ENCODE measurements around the gene SYNDIG1.

Gene SYNDIG1

GRCh38 chr20:24544371-24544770 lies 74.9 kb downstream of the SYNDIG1 start:
- DNase-seq (ENCODE audit: extremely low spot score, insufficient read length, low read depth): no peak

GRCh38 chr20:24545168-24545567 lies 75.7 kb downstream of the SYNDIG1 start:
- DNase-seq (ENCODE audit: extremely low spot score, insufficient read length, low read depth) (no peak), FAIRE-seq (no peak)

More at GRCh38 chr20:24544371-24544770, 74.9 kb downstream of the SYNDIG1 start:
- no peak for FAIRE-seq

GRCh38 chr20:24546232-24546892 lies 76.9 kb downstream of the SYNDIG1 start:
- no peak for FAIRE-seq
- no peak for DNase-seq (ENCODE audit: extremely low spot score, insufficient read length, low read depth)

GRCh38 chr20:24547967-24548366 lies 78.5 kb downstream of the SYNDIG1 start:
- no peak for FAIRE-seq
- DNase-seq (ENCODE audit: extremely low spot score, insufficient read length, low read depth): no peak

DNA sequence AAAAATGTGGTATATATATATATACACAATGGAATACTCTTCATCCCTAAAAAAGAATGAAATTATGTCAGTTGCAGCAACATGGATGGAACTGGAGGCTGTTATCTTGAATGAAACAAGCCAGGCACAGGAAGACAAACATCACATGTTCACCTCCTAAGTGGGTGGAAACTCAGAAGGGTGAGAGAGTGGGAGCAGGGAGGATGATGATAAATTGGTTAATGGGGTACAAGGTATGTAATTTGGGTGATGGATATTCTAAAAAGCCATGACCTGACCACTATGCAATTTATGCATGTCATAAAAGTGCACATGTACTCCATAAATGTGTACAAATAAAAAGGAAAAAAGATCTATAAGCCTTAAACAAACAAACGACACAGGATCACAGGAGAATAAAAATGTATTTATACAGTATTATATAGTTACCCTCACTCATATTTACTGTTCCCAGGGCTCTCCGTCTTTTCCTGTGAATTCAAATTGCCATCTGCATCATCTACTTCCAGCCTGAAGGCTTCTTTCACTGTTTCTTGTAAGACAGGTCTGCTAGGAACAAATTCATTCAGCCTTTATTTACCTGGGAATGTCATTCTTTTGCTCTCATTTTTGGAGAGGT lies 89.8 kb downstream of the SYNDIG1 start:
- no peak for DNase-seq (ENCODE audit: extremely low spot score, insufficient read length, low read depth)
- FAIRE-seq: no peak

DNA sequence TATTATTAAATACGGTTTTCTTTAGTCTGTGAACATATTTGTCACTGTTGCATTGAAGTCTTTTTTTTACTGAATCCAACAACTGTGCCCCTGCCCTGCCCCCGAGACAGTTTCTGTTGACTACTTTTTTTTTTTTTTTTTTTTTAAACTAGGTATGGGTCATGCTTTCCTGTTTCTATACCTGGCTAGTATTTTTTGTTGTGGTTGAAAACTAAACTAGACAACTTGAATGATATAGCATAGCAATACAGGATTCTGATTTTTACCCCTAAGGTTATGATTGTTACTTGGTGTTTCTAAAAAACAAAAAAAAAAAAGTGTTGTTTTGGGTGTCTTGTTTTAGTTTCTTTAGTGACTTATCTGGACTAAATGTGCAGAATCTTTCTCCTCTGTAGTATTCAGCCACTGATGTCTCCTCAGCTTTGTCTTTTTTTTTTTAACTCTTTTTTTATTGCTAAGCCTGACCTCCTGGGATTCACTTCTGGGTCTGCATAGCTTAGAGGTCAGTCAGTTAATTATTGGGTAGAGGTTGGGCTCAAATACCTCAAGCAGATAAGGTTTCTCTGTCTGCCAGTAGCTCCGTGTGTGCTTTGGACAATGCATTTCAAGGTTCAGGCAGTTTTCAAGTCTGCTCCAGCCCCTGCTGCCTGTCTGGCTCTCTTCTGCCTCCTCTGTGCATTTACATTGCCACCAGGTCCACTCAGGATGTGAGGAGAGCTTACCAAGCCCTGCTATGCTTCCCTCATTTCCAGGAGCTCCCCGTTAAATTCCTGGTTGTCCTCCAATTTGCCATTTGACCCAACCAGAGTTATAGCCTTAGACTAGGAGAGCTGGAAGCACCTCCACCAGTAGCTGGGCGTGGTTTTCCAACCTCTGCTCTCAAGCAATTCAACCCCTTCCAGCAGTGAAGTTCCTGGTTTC lies 91.4 kb downstream of the SYNDIG1 start:
- no peak for FAIRE-seq

DNA sequence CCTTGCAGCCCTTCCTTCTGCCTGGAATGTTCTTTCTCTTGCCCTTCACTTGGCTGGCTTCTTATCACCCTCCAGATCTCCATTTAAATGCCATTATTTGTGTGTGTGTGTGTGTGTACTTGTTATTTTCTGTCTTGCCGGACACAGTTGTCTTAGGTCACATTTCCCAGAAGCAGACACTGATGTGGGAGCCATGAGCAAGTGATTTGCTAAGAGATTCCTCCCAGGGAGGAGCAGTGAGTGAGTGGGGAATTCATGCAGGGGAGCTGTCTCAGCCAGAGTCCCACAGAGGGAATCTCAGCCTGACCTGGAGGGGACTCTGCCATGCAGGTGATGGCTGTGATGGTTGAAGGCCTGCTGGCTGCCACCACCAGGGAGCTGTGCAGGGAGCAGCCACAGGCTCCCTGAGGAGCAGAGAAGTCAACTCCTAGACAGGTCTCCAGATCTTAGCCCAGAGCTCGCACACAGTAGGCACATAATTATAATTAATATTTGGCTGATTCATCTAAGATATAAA lies 96.5 kb downstream of the SYNDIG1 start:
- no peak for DNase-seq (ENCODE audit: extremely low spot score, insufficient read length, low read depth)
- no peak for FAIRE-seq

More for the DNA sequence above, 91.4 kb downstream of the SYNDIG1 start:
- no peak for DNase-seq (ENCODE audit: extremely low spot score, insufficient read length, low read depth)

DNA sequence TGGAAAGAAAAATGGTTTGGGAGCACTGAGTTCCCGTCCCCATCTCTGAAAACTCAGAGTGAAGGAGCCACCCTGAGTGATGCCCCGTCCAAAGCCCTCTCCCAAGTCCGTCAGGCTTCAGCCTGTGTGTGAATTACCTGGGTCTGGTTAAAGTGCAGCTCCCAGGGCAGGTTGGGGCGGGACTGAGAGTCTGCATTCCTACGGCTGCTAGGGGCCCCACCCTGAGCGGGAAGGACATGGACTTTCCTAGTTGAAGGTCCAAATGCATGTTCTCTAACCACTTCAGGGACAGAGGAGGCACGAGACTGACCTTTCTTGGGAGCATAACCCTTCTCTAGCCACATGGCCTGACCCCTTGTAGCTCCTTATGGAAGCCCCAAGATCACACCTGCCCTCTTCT lies 97.2 kb downstream of the SYNDIG1 start:
- FAIRE-seq: no peak
- no peak for DNase-seq (ENCODE audit: extremely low spot score, insufficient read length, low read depth)

DNA sequence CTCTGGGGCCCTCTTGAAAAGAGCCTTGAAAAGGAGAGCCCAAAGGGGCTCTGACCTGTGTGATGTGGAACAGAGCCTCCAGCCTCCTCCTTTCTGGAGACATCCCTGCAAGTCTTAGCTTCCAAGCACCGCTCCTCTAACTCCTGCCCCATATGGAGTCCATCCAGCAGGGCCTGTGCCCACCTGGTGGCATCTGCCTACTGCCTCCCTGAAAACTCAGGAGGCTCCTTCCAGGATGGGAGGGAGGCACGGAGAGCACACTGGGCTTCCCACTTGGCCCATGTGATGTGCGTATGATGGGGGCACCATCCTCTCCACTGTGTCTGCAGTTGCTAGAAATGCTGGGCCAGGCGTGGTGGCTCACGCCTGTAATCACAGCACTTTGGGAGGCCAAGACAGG lies 98.1 kb downstream of the SYNDIG1 start:
- DNase-seq (ENCODE audit: extremely low spot score, insufficient read length, low read depth): no peak

DNA sequence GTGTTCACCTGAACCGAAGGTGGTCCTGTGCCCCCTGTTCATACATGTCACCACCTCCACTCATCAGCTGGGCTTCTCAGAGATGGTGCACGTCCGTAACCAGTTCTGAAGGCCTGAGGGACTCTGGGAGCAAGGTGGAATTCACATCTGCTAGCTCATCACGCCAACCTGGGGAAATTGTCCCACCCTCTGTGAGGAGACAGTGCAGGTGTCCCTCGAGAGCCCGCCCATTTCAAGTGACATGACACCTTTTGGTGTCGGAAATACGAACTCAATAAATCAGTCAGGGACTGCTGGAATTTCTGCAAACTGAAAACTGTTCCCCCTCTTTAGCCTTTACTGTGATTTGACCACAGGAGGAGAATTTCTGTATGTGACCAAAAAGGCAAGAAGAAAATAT lies 99.4 kb downstream of the SYNDIG1 start:
- FAIRE-seq: no peak
- DNase-seq (ENCODE audit: extremely low spot score, insufficient read length, low read depth): no peak

More for the DNA sequence above, 98.1 kb downstream of the SYNDIG1 start:
- no peak for FAIRE-seq

GRCh38 chr20:24571159-24571558 lies 101.7 kb downstream of the SYNDIG1 start:
- no peak for DNase-seq (ENCODE audit: extremely low spot score, insufficient read length, low read depth)
- no peak for FAIRE-seq

GRCh38 chr20:24572140-24572539 lies 102.7 kb downstream of the SYNDIG1 start:
- no peak for DNase-seq (ENCODE audit: extremely low spot score, insufficient read length, low read depth)
- FAIRE-seq: no peak

- DNase-seq (ENCODE audit: extremely low spot score, insufficient read length, low read depth): no peak
- FAIRE-seq: no peak
These were observed 103.4 kb downstream of the SYNDIG1 start for GRCh38 chr20:24572862-24573261.

GRCh38 chr20:24573557-24573956 lies 104.1 kb downstream of the SYNDIG1 start:
- FAIRE-seq (no peak), DNase-seq (ENCODE audit: extremely low spot score, insufficient read length, low read depth) (no peak)

- no peak for DNase-seq (ENCODE audit: extremely low spot score, insufficient read length, low read depth)
These were observed 104.9 kb downstream of the SYNDIG1 start for GRCh38 chr20:24574307-24574706.

DNA sequence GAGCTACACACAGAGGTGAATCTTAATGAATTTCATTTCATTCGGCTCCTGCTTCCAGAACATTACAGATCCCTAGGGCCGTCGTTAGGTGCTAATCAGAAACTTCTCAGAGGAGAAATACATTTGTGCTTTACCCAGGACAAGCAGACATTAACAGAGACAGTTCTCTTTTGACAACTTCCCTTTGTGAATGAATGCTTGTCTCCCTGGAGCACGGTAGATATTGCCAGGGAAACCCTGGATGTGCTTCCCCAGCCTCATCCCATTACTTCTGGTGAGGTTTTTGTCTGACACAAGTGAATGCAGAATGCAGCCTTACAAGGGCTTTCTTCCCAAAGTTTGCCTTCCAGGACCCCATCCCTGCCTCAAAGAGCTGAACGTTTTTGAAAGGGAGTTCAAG lies 105.4 kb downstream of the SYNDIG1 start:
- FAIRE-seq: no peak

More at GRCh38 chr20:24574307-24574706, 104.9 kb downstream of the SYNDIG1 start:
- no peak for FAIRE-seq

GRCh38 chr20:24575811-24576210 lies 106.4 kb downstream of the SYNDIG1 start:
- FAIRE-seq (no peak), DNase-seq (ENCODE audit: extremely low spot score, insufficient read length, low read depth) (no peak)

More for the DNA sequence above, 105.4 kb downstream of the SYNDIG1 start:
- DNase-seq (ENCODE audit: extremely low spot score, insufficient read length, low read depth): no peak

DNA sequence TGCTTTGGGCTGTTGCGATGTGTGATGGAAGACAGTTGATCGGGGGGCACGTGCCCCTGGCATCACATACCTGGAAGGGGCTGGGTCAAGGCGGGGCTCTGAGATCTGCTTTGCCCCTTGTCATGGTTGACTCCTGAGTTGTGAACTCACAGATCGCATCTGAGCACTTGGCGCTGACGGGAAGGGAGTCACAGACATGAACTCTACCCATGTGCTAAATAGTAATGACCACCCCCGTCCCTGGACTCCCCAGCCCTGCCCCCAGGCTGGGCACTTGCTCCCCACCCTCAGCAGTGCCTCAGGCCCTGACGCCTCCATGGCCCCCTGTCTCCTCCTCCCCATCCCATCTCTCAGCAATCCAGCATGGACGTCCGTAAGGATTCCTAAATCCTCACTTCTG lies 107.0 kb downstream of the SYNDIG1 start:
- FAIRE-seq (no peak), DNase-seq (ENCODE audit: extremely low spot score, insufficient read length, low read depth) (no peak)

DNA sequence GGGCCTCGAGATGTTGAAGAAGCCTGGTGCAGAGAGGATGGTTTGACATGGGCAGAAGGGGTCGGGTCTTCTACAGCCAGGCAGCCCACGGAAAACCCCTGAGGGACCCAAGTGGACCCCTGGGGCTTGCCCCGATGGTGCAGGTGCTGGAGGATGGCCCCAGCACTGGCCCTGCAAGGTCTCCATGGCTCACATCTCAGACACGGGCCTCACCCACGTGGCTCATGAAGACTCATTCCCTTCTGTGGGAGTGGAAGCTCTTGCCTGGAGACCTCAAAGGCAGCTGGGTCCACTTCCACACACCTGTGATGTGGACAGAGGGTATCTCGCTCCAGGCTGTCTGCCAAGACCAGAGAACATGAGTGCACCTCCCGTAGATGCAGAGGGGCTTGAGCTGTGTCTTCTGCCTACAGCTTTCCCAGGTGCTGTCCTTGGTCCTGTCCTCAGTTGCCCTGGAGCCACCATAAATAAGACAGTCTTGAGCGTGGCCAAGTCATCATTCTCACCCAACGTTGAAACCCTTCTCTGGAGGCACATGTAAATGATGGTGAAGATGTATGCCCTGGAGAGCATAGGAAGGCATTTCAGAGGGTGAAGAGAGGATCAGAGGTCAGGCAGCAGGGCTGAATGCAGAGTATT lies 108.0 kb downstream of the SYNDIG1 start:
- no peak for DNase-seq (ENCODE audit: extremely low spot score, insufficient read length, low read depth)
- no peak for FAIRE-seq

All from GM18507 (cell line).